HuH-7.5 (cell line): ENCODE data around the gene TSPAN8.
"Not testable (repeated sequence)": the region's sequence is repeated elsewhere in the genome, so short reads cannot be mapped to it uniquely, and the experiment has no call there.

Experiments used
- DNase-seq: peaks from one replicate; pipeline ENCODE4 v3.0.0; 2011; ENCODE audit warnings: low spot score

The TSPAN8 gene

GRCh38 chr12:71157601-71158233 lies at the start of gene TSPAN8:
Gene TSPAN8, minus strand, starts transcription at chr12:71157999. Its CDS starts 321 bp downstream, at chr12:71157678.
- DNase-seq, result no peak

- no peak for DNase-seq
Observed at GRCh38 chr12:71201136-71201679, 43.4 kb upstream of the TSPAN8 start.

GRCh38 chr12:71200706-71201105 lies 42.9 kb upstream of the TSPAN8 start:
- no peak for DNase-seq

- no peak for DNase-seq
Observed at GRCh38 chr12:71197460-71197859, 39.7 kb upstream of the TSPAN8 start.

GRCh38 chr12:71195338-71195896 lies 37.6 kb upstream of the TSPAN8 start:
- DNase-seq, result no peak

GRCh38 chr12:71194657-71195056 lies 36.9 kb upstream of the TSPAN8 start:
- no peak for DNase-seq

GRCh38 chr12:71193041-71193440 lies 35.2 kb upstream of the TSPAN8 start:
- no peak for DNase-seq

- no peak for DNase-seq
Observed at GRCh38 chr12:71191509-71192196, 33.9 kb upstream of the TSPAN8 start.

- DNase-seq, result no peak
Observed at GRCh38 chr12:71190822-71191221, 33.0 kb upstream of the TSPAN8 start.

GRCh38 chr12:71187379-71187778 lies 29.6 kb upstream of the TSPAN8 start:
- DNase-seq, result no peak

- DNase-seq, result no peak
Observed at GRCh38 chr12:71186571-71187288, 28.9 kb upstream of the TSPAN8 start.

GRCh38 chr12:71183846-71184245 lies 26.0 kb upstream of the TSPAN8 start:
- DNase-seq, result no peak

- DNase-seq, result no peak
Observed at GRCh38 chr12:71183018-71183417, 25.2 kb upstream of the TSPAN8 start.

GRCh38 chr12:71178162-71178561 lies 20.4 kb upstream of the TSPAN8 start:
- no peak for DNase-seq

- no peak for DNase-seq
Observed at GRCh38 chr12:71174825-71175224, 17.0 kb upstream of the TSPAN8 start.

GRCh38 chr12:71174146-71174545 lies 16.3 kb upstream of the TSPAN8 start:
- no peak for DNase-seq

GRCh38 chr12:71170456-71170855 lies 12.7 kb upstream of the TSPAN8 start:
- DNase-seq, result no peak

GRCh38 chr12:71169286-71169685 lies 11.5 kb upstream of the TSPAN8 start:
- DNase-seq, result no peak

GRCh38 chr12:71166862-71167496 lies 9.2 kb upstream of the TSPAN8 start:
- no peak for DNase-seq

- DNase-seq, result no peak
Observed at GRCh38 chr12:71166280-71166679, 8.5 kb upstream of the TSPAN8 start.

GRCh38 chr12:71165780-71166179 lies 8.0 kb upstream of the TSPAN8 start:
- not testable (repeated sequence) for DNase-seq

- no peak for DNase-seq
Observed at GRCh38 chr12:71164568-71165197, 6.9 kb upstream of the TSPAN8 start.
